PFSK-1 (cell line): Measurements from ENCODE around the gene OSBPL6.

ENCODE experiments used
- POLR2AphosphoS5 ChIP-seq: IDR thresholded peaks from 2 replicates; pipeline ENCODE4 v1.6.1; 2012; ENCODE audit warnings: low read depth, mild to moderate bottlenecking, control low read depth, low read length, moderate library complexity
- SIN3A ChIP-seq: IDR thresholded peaks from 2 replicates; pipeline ENCODE4 v1.6.1; 2012; ENCODE audit warnings: mild to moderate bottlenecking, low read length, moderate library complexity, borderline replicate concordance; ENCODE audit not compliant: insufficient read depth
- TAF1 ChIP-seq: IDR thresholded peaks from 2 replicates; pipeline ENCODE4 v1.6.1; 2012; ENCODE audit warnings: low read length, control low read depth, borderline replicate concordance; ENCODE audit not compliant: insufficient read depth

DNA sequence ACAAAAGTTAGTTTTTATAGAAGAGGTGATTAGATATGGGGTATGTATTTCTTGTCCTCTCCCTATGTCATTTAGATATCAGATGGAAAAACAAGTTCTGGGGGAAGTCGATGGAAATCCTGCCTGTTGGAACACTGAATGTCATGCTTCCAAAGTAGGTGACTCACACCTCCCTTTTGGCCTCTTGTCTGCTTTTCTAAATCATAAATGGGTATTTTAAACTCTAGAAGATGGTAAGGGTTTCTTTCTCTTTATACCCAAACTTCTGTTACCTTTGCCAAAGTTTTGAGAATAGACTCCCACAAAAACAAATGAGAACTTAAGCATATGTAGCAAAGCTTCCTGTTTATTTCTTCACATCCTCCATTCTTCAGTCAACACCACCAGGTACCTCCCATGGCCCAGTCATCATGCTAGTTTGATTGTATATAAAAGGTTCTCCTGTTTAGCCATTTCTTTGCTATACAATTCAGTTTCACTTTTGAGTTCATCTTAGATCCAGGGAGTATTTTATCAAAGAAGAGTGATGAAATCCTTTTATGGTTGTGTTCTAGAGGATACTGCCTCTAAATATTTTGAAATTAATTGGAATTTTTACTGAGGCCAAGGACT is 192.8 kb downstream of the OSBPL6 start:
- TF ChIP-seq POLR2AphosphoS5 (no peak), SIN3A (no peak), TAF1 (no peak)
